GM18511 (cell line): ENCODE measurements around the gene METTL8.
A peak's percentile ranks its signal among the peaks of the same experiment; 100 is the strongest.
"Not testable (repeated sequence)": the region's sequence is repeated elsewhere in the genome, so short reads cannot be mapped to it uniquely, and the experiment has no call there.

Experiments
- ATAC-seq: cut with Tn5 transposase; IDR thresholded peaks from one replicate; pipeline ENCODE4 v1.9.1; 2021; ENCODE audit warnings: mild to moderate bottlenecking, moderate library complexity; ENCODE audit not compliant: unreplicated experiment

Gene METTL8

DNA sequence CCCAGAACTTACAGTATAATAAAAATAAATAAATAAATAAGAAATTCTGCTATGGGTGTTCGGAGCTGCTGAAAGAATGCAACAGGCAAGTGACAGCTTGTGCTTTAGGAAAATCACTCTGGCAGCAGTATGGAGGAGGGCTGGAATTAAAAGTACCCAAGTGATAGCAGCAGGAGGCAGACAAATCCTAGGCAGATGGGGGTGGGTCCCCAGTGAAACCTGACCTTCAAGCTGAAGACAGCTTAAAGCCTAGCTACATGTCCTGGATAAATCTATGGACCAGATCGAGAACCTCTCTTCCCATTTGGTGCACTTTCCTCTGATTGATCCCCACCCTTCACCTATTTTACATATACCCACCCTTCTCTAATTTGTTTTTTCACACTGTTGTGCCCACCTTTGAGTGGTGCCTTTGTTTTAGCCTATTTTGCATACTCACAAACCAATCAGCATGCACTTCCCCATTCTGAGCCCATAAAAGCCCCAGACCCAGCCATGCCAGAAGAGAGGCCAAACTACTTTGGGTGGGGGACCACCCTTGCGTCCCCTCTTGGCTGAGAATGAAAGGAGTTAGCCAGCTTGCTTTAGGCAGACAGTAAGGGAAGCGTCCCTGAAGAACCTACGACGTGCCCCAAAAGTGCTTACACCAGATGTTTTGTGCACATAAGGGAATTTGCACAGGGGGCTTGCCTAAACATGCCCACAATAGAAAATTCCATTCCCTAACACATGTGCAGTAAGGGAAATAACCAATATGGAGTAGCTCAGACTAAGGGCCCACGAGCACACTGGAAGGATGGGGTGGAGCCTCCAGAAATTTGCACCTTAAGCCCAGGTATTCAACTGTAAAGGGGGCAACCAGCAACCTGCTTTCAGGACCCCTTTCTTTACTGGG, 3.0 kb downstream of the METTL8 start:
- no peak for ATAC-seq

DNA sequence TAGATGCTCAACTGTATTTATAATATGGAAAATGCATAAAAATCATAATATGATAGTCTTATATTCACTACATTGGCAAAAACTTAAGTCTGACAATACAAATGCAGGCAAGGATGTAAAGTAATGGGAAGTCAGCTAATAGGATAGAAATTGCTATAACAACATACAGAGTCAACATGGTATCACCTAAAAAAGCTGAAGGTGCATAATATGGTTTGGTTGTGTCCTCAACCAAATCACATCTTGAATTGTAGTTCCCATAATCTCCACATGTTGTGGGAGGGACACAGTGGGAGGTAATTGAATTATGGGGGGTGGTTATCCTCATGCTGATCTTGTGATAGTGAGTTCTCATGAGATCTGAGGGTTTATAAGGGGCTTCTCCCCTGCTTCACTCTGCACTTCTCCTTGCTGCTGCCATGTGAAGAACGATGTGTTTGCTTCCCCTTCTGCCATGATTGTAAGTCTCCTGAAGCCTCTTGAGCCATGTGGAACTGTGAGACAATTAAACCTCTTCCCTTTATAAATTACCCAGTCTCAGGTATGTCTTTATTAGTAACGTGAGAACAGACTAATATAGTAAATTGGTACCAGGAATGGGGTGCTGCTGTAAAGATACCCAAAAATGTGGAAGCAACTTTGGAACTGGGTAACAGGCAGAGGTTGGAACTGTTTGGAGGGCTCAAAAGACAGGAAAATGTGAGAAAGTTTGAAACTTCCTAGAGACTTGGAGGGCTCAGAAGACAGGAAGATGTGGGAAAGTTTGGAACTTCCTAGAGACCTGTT, 10.9 kb downstream of the METTL8 start:
- not testable (repeated sequence) for ATAC-seq

DNA sequence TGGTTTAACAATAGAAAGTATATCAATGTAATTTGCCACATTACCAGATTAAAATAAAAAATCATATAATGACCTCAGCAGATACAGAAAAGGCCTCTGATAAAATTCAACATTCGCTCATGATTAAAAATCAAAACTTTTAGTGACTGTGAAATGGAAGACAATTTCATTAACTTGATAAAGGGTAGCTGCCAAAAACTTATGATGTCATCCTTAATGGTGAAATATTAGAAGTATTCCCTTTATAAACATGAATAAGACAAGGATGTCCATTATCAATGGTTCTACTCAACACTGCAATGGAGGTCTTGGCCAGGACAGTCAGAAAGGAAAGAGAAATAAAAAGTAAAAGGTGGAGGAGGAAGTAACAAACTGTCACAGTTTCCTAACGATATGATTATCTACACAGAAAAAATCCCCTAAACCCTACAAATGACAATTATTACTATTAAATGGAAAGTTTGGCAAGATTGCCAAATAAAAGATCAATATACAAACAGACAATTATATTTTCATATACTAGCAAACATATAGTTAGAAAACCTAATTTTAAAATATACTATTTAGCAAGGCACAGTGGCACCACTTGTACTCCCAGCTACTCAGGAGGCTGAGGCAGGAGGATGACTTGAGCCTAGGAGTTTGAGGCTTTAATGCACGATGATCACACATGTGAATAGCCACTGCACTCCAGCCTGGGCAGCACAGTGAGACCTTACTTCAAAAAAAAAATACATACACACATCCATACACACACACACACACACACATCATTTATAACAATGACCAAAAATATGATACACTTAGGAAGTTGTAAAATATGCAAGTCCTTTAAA, 12.8 kb downstream of the METTL8 start:
- no peak for ATAC-seq

GRCh38 chr2:171419333-171419732, 14.5 kb downstream of the METTL8 start:
- no peak for ATAC-seq

DNA sequence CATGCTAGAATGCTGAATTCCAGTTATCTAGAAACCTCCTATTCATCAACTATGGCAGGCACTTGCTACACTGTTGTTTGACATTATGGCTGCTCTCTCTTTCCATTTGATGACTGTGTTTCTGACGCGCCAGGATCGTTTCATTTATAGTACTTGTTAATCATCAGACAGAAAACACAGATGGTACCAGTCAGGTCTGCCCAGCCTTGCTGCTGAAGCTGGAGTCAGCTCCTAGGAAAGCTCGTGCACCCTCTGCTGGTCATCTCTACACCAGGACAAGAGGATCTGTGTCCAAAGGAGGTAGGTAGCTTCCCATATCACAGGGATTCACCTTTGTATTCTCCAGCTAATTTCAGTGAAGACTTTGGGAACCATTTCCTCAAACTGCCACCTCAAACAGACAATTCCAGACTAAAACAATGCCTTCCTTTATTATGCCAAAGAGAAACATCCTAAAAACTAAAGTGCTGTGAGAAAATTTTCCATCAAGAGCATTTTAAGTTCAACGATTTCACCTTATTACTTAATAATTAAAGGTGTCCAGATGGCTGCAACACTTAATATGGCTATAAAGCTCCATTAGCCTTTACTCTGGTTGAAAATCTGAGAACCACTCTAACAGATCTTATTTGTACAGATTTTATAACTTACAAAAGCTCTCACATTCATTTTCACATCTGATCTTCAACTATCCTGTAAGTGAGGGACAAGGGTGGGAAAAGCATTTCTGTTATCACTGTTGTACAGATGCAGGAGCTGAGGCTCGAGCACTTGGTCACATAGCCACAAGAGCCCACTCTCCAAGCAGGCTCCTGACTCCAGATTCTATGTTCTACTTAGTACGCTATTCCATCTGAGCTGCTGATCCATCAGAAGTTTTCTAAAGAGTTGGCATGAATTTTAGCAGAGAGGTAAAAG, 17.5 kb downstream of the METTL8 start:
- ATAC-seq = peak; percentile 91

- not testable (repeated sequence) for ATAC-seq
Measured at GRCh38 chr2:171414645-171415044, 19.1 kb downstream of the METTL8 start.

DNA sequence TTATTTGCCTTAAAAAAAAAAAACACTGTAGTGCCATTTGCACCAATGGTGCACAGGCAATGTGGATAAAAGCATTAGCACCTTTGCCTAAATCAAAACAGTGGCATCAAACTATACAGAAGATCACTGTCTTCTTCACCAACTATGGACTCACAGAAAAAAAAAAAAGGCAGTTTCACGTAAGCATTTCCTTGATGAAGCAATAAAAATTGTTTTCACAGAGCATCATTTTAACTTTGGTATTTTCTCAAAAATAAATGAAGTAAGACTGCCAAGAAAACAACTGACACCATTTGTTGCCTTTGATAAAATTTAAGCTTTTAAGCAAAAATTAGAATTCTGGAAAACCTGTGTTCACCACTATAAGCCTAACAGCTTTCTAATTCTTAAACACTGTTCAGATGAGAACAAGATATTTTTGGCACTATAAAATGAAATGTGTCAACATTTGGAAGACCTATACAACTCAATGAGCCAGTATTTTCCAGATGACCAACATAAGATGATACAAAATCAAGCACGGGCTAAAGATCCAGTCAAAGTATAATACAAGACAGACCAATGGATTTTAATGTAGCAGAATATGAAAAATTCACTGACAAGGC, 21.1 kb downstream of the METTL8 start:
- no peak for ATAC-seq

GRCh38 chr2:171411791-171412483, 21.9 kb downstream of the METTL8 start:
- ATAC-seq = no peak

DNA sequence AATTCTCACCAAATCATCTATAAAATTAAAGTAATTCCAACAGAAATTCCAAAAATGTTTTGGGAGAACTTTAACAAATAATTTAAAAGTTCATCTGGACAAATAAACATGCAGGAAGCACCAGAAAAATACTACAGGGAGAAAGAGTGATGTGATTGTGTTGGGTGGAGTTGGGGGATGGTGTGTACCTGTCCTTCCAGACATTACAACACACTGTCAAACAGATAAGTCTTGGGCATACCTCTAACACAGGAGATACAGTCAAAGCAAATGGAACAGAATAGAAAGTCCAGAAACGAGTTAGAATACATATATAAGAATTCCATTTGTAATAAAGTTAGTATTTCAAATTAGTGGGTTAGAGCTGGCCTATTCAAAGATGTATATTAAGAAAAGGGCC, 22.6 kb downstream of the METTL8 start:
- ATAC-seq = no peak

DNA sequence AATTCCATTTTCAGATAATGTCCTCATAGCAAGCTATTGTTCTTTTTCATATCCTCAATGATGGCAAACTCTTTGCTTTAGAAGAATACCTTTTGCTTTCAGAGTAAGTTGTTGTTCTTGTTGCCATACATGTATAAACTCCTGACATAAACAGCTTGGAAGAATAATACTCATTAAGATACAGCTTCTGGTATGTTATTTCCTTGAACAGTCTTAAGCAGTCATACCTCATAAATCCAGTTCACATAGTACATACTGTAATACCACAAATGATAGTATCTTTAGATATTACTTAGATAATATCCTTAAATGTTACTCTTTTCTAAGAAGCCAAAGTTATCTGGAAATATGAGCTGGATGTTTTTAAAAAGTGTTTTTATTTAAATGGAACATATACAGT, 23.2 kb downstream of the METTL8 start:
- ATAC-seq = no peak

DNA sequence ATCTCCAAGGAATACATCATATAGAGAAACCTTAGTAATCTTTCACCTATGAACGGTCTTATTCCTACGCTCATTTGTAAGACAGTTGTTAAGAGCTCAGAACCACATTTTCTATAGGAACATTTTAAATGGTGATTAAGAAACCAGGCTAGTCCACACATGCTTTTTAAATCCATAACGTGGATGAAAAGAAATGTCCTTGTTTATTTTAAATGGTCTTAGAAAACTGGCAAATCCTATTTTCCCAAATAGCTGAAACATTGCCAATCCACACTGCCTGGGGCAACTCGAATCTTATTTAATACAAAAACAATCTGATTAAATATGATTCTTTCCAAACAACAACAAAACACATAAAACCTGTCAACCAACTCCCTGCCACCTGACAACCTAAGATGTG, 23.7 kb downstream of the METTL8 start:
- ATAC-seq = no peak

DNA sequence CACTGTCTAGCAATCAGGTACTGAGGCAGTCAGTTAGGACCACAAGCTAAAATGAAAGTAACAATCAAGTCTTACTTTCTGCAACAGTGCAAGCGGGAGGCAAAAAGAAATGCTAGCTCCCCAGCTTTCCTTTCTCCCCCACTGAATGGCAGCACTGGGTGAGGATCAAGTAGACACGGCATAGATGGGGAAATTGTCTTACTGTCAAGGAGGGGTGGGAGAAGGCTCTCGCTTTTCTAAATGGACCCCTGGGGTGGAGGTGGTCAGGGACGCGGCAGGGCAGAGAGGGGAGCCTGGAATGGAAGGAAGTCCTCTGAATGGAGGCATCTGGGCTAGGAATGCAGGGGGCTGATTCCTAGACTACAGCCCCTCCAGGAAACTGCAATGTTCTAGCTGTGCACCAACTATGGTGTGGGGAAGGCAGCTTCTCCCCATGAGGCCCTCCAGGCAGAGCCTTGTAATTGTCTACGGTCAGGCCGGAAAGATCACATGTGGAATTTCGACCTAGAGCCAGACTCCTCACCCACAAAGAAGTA, 24.3 kb downstream of the METTL8 start:
- no peak for ATAC-seq

DNA sequence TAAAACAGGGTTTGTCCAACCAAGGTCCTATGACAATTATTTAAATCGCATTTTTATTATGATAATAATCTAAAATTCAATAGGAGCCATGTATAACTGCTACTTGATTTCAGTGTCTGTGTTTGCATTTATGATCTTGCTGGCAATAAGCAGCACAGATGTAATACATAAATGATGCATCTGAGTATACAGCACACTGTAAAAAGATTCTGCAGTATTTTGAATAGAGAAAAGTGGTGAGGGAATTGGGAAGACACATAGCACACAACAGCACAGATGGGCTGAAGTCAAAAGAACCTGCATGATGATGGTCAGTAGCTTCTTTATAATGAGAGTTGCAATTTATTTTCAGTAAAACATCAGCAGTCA, 26.1 kb downstream of the METTL8 start:
- no peak for ATAC-seq

DNA sequence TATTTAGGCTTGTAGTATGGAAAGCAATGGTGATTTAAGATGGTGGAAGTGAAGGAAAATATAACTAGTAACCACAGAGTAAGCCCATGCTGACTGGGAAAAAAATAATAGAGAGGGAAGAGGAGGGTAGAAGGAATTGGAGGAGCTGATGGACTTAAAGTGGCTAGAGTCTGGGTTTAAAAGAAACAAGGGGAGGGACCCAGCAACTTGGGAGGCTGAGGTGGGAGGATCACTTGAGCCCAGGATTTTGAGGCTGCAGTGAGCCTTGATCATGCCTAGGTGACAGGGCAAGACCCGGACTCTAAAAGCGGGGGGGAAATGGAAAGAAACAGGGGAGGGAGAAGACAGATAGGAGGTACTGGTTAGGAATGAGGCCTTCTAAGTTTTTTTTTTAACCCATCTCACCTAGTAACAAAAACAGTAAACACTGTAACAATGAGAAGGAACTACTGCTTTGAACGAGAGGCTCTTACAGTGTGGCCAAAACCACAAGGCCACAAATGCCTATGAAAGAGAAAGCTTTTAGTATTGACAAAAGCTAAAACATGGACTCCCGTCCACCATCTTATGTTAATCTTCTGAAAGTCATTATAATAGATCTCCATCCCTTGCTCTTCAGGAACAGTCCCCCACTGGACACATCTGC, 26.6 kb downstream of the METTL8 start:
- ATAC-seq = peak; percentile 71

DNA sequence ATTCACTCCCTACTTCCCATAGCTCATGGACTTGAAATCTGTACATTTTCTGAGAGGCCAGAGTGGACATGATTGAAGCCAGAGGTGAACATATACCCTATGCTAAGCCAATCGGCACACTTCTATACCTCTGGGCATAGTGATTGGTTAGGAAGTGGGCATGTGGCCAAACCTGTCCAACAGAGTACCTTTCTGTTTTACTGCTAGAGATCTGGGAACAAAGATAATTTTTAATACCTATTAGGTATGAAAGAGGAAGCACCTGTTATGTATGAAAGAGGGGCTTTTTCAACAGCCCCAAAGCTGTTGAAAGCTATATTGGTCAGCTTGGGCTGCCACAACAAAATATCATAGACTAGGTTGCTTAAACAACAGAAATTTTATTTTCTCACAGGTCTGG, 27.7 kb downstream of the METTL8 start:
- ATAC-seq = peak; percentile 56

GRCh38 chr2:171405546-171405945, 28.2 kb downstream of the METTL8 start:
- ATAC-seq = no peak

DNA sequence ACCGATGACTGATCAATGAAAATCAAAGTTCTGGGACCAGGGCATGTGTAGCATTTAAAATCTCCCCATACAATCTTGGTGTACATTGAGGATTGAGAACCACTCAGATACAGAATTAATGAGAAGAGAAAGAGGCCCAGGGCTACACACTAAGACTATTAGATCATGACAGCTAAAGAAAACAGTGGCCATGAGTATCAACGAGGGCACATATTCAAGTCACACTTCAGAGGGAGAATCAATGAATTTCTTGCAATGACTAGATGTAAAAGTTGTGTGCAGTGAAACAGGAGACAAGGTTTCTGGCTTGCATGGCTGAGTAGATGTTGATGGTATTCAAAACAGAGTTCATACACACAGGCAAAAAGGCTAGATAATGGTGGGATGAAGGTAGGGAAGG, 29.1 kb downstream of the METTL8 start:
- ATAC-seq = no peak

- ATAC-seq = no peak
Measured at GRCh38 chr2:171404261-171404660, 29.5 kb downstream of the METTL8 start.
